Stimulated activated CD4-positive, alpha-beta T cell treated with anti-CD3 and anti-CD28 coated beads, TNF-alpha, amount 100 ng/mL, for 4 hours (primary cell): ENCODE measurements around the gene HOXA4.
A peak's percentile ranks its signal among the peaks of the same experiment; 100 is the strongest.

ENCODE experiments used
- DNase-seq, 3 experiments: peaks; one replicate each; pipeline ENCODE4 v3.0.0-alpha.2; 2020; ENCODE audit warnings: low read depth in 3 of 3

HOXA4 gene

GRCh38 chr7:27106181-27106900 is 24.2 kb downstream of the HOXA4 start:
- no peak for DNase-seq

GRCh38 chr7:27105301-27106031 is 25.1 kb downstream of the HOXA4 start:
- no peak for DNase-seq

- no peak for DNase-seq
These were observed 26.1 kb downstream of the HOXA4 start for GRCh38 chr7:27104341-27105058.

DNA sequence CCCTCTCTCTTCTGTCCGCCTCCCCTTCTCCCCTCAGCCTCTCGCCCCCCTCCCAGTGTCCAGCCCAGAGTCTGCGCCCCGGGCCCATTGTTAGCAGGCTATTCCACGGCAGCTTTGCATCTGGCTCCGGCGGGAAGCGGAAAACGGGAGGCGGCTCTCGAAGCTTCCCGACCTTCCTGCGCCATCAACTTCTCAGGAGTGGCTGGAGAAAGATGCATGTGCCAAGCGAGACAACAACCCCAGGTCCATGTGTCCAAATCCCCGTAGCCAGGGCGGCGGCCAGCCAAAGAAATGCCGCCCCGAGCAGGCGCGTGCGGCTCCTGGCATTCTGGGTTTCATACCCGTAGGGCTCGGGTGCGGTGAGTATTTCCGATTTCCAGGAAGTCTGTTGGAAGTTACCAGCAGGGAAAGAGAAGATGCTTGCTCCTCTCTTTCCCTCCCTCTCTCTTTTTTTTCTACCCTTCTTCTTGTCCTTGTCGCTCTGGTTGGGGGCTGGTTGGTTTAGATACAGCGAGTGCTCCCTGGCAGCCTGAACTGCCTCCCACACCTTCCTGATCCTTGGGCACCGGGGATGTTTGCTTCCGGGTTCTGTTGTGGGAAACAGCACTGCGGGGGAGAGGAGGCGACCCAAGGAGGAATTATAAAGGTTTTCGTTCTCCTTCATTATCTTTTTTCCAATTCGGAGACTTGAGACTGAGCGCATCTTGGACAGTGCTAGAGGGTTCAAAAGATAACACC is 26.9 kb downstream of the HOXA4 start:
- DNase-seq = no peak

DNA sequence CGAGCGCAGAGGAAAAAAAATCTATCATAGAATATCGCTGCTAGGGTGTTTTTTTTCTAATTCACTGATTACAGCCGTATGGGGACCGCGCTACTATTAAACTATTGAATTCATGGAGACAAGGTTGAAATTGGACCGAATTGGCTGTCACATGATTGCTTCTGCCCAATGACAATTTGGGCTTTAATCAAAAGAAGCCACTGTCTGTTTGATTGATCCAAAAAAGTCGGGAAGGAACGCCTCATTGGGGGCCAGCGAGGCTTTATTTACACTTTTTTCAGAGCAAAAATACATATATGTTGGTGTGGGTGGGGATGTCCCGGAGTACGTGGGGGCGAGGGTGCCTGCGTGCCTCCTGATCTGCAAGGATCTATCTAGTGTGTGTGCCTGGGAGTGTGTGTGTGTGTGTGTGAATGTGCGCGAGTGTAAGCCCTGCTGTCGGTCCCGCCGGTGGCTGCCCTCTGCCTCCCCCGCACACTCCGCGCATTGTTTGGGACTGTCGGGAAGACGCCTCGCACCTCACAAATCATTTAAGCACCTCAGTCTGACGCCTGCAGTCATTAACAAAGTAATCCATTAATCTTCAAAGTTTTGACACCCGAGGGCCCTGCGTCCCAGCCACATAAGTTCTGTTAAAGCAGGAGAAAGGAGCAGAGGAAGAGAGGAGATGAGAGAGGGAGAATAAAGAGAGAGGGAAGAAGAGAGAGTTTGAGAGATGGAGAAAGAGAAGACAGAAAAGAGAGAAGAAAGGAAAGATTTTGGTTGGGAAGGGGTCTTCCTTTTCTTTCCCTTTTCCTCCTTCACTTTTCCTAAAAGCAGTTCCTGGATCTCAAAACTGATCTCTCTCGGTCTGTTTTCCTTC is 27.7 kb downstream of the HOXA4 start, which contains the start of gene HOXA2:
TSS of gene HOXA2 (minus strand) at position 103 of the 862 bp plus-strand sequence. CDS start 183 bp downstream, outside the sequence.
- DNase-seq = no peak

DNA sequence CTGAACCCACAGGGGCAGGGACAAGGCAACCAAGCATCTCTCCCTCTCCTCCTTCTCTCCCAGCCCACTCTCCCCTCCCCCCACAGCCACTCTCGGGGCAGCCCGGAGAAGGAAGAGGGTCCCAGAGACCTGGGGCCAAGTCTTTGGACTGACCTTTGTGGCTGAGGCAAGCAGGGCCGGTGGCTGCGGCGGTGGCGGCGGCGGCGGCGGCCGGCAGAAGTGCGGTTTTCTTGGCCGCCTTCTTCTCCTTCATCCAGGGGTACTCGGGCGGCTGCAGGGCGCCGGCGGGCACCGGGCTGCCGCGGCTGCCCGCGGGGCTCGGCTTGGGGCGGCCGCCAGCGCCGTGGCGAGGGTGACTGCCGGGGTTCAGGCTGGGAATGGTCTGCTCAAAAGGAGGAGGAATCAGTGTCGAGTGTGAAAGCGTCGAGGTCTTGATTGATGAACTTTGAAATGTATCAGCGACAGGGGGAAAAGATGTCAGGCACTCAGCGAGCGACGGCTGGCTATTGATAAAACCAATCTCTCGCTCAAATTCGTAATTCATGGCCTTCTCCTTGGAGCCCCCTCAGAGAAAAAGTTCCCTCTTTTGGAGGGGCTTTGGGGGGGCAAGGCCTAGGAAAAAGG is 28.5 kb downstream of the HOXA4 start:
- no peak for DNase-seq

DNA sequence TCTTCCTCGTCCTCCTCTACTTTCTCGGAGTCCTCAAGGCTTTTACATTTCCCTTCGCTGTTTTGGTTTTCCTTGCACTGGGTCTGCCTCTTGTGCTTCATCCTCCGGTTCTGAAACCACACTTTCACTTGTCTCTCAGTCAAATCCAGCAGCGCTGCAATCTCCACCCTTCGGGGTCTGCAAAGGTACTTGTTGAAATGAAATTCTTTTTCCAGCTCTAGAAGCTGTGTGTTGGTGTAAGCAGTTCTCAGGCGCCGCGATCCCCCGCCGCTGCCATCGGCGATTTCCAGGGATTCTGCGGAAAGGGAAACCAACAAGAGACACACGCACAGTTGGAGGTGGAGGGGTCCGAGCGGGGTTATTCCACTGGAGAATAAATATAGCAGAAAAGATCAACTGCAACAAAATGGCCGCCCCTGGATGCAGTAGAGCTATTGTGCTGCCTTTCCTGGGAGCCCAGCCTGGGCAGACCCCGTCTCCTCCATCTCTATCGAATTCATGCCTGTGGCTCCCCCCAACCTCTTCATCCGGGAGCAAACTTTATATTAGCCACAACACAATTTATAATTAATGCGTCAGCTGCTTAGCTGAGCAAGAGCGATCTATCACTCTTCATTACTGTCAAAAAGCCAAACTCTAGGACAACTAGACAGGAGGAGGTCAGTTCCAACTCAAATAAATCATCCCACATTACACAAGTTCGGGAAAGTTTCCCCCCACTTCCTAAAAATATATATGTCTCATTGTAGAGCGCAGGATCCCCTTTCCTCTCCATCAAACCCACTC is 29.2 kb downstream of the HOXA4 start:
- DNase-seq = no peak

- no peak for DNase-seq
These were observed 29.8 kb downstream of the HOXA4 start for GRCh38 chr7:27100694-27101170.

- no peak for DNase-seq
These were observed 30.8 kb downstream of the HOXA4 start for GRCh38 chr7:27099453-27100370.

DNA sequence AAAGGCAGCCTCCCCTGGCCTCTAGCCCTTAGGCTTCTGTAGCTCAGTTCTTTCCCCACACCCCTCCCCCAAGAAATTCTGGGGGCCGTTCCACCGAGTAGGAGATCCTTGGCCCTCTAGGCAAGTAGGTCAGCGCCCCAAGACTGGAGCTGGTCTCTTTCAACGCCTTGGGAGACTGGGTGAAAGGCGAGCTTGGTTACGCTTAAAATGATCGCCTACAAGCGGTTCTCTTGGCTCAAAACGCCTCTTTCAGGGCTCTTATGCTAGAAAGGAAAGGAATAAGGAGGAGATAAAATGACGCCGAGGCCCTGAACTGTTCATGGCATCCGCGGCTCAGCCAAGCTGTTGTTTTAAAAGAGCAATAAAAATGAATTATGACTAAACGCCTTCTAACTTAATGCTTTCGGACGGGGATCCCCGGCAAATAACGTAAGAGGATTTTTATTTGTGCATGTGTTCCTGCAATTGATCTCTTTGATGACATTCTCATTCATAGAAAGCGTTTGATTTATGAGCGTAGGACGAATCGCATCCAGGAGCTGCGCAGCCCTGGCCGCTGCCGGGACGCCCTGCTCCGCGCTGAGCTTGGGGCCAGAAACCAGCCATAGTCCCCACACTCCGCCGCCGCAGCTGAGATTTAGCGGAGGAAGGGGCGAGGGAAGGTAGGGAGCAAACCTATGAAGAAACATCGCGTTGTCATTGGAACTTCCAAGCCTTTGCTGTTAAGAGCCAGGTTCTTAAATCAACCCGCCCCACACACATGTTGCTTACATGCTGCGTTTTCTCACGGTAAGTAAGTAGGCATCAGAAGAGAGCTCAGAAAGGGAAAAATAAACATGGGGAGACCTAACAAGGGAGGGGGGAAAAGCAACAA is 31.7 kb downstream of the HOXA4 start:
- no peak for DNase-seq

- DNase-seq = no peak
These were observed 32.6 kb downstream of the HOXA4 start for GRCh38 chr7:27097686-27098577.

GRCh38 chr7:27096768-27097514 is 33.6 kb downstream of the HOXA4 start:
- no peak for DNase-seq

GRCh38 chr7:27095897-27096767 is 34.4 kb downstream of the HOXA4 start, which contains the start of gene HOXA1:
HOXA1 (minus strand) TSS chr7:27096000; CDS start chr7:27095912, 88 bp downstream.
- DNase-seq = peak; percentile 41 to 57 (median 52)
